HG02588 (cell line): ENCODE results near the gene UFC1.
A peak's percentile ranks its signal among the peaks of the same experiment; 100 is the strongest.
"Not testable (repeated sequence)": the region's sequence is repeated elsewhere in the genome, so short reads cannot be mapped to it uniquely, and the experiment has no call there.

Experiments used
- ATAC-seq: cut with Tn5 transposase; IDR thresholded peaks from one replicate; pipeline ENCODE4 v1.9.1; 2021; ENCODE audit warnings: mild to moderate bottlenecking, moderate library complexity; ENCODE audit not compliant: unreplicated experiment

The UFC1 gene

GRCh38 chr1:161153682-161154337 is at the start of gene UFC1:
TSS of gene UFC1 (plus strand) at chr1:161153978. CDS start at chr1:161153998, 20 bp downstream.
- ATAC-seq = peak; percentile 87

DNA sequence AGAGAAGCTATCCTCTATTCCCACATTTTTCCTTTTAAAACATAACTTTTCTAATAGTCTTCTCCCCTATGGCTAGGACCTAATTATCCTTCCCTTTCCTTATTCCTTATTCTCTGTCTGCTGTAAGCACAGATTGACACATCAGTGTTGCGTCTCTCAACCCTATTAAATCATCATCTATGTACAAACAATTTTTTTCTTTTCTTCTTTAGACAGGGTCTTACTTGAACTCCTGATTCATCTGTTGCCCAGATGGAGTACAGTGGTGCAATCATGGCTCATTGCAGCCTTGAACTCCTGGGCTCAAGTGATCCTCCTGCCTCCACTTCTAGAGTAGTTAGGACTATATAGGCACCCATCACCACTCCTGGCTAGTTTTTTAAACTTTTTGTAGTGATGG is 47.3 kb upstream of the UFC1 start:
- no peak for ATAC-seq

GRCh38 chr1:161111117-161111516 is 42.7 kb upstream of the UFC1 start:
- ATAC-seq = no peak

DNA sequence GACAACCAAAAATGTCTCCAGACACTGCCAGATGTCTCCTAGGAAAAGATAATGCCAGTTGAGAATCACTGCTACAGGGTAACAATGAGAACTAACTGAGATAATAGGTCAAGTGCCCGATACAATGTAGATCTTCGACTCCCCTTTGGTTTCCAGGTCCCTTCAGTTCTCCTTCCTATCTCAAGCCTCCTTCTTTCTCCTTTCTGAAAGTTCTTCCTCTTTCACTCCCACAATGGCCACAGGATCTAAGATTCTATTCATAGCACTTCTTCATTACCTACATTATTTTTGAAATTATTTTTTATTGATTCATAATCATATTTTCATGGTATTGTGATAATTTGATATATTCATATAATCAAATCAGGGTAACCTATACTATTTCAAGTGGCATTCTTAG is 42.3 kb upstream of the UFC1 start:
- ATAC-seq = no peak

DNA sequence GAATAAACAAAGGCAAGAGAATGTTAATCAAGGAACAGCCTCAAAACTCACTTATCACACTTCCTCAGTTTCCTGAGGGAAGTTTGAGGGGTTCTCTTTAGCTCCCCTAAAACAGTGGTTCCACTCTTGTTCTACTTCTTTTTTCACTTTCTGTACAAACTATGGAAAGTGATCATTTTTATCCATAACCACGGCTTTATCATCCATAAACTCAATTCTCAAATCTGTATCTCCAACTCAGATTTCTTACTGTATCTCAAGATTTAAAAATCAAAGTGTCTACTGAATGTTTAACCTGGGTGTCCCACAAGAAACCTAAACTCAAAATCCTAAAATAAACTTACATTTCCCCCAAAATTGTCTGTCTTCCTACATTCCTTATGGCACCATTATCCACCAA is 39.9 kb upstream of the UFC1 start:
- no peak for ATAC-seq

- no peak for ATAC-seq
These were observed 39.2 kb upstream of the UFC1 start for GRCh38 chr1:161114556-161114955.

DNA sequence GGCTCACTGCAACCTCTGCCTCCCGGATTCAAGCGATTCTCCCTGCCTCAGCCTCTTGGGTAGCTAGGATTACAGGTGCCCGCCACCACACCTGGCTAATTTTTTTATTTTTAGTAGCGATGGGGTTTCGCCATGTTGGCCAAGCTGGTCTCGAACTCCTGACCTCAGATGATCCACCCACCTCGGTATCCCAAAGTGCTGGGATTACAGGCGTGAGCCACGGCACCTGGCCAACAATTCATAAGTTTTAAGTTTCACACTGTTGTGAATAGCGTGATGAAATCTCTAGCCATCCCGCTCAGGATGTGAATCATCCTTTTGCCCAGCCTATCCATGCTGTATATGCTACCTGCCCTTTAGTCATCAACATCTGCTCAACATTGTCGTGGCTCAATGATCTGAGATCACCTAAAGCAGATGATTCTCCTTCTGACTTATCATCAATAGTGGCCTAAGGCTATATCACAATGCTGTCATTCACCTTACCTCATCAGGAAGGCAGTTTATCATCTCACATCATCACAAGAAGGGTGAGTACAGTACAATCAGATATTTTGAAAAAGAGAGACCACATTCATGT is 38.6 kb upstream of the UFC1 start:
- ATAC-seq = no peak

DNA sequence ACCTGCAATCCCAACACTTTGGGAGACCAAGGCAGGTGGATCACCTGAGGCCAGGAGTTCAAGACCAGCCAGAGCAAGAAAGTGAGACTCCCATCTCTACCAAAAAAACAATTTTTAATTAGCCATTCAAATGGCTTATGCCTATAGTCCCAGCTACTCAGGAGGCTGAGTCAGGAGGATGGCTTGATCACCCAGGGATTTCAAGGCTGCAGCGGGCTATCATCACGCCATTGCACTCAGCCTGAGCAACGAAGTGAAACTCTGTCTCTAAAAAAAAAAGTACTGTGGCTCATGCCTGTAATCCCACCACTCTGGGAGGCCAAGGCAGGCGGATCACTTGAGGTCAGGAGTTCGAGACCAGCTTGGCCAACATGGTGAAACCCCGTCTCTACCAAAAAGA is 37.8 kb upstream of the UFC1 start:
- ATAC-seq = not testable (repeated sequence)

- peak; percentile 75 for ATAC-seq
These were observed 35.8 kb upstream of the UFC1 start, which contains the start of the genes NIT1 and PFDN2 for GRCh38 chr1:161117759-161118581. TSS of gene NIT1 (plus strand) at chr1:161118105. CDS start at chr1:161118177, 72 bp downstream. TSS of gene PFDN2 (minus strand) at chr1:161118037. CDS start at chr1:161118026, 11 bp downstream.

- no peak for ATAC-seq
These were observed 34.5 kb upstream of the UFC1 start for GRCh38 chr1:161119092-161119903.

DNA sequence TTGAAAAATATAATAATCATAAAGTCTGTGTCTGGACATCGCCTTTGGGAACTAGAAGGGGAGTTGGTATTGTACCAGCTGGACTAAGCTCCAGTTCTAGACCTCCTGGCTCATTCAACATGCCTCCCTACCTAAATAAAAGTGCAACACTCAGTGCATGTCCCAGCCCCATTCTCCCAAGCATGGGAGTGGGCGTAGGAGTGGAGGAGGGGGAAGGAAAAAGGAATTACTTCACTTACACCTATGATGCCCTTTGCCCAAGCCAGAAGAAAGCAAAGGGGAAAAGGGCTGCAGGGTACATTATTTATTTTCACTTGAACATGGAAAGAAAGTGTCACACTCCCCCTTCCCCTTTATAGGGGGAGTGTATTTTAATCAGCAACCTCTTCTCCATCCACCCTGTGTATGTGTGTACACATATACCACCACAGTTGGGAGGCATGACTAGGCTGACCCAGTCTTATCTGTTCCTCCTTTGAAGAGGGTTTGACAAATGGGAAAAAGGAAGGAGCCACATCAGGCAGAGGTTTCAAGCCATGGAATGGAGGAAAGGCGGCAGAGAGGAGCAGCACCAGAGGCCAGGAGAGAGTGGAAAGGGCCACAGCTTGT is 32.6 kb upstream of the UFC1 start:
- ATAC-seq = no peak

DNA sequence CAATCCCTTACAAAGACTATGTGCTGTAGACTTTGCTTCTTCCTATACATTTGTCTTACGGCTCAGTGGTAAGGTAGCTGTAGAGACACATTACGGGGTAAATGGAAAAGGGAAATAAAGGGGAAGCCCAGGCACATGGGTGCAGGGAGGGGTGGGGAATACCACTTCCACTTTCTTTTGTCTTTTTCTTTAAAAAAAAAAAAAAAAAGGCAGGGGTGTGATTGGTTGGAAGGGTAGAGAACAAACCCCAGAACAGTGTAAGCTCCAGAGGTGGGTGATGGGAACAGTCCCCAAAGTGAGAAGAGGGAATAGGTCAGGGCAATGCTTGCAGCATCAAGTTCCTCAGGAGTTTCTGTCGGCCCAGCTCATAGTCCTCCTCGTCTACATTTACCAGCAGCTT is 31.9 kb upstream of the UFC1 start:
- no peak for ATAC-seq

DNA sequence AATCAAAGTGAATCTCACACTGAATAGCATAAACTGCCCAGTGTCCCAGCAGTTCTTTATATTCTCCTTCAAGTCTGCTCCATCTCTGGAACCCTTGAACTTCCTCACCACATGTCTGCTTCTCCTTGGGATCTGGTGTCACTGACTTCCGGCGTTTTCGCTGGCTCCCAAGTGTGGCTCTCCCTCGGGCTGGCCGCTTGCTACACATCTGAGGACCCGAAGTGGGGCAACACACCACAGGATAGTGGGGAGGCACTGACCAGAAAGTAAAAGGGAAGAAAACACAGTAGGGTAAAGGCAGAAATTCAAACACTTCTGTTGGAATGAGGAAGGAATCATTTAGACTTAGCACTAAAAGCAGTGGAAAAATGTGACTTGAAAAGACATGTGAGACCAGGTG is 30.8 kb upstream of the UFC1 start:
- ATAC-seq = no peak

GRCh38 chr1:161127649-161128048 is 26.1 kb upstream of the UFC1 start:
- ATAC-seq = no peak

- ATAC-seq = no peak
These were observed 25.0 kb upstream of the UFC1 start for GRCh38 chr1:161128591-161129420.

- ATAC-seq = no peak
These were observed 23.5 kb upstream of the UFC1 start for GRCh38 chr1:161130266-161130665.

GRCh38 chr1:161131523-161132409 is 22.0 kb upstream of the UFC1 start:
- ATAC-seq = no peak

GRCh38 chr1:161132410-161133219 is 21.2 kb upstream of the UFC1 start, which contains the start of gene DEDD:
TSS of gene DEDD (minus strand) at chr1:161132667. CDS start at chr1:161124462, 8,205 bp downstream.
- ATAC-seq = peak; percentile 89
